ENCODE data around the gene ZMYND8. TPM values are rescaled to one million over a fixed set of nuclear protein-coding genes. Genes with fewer than 3 reads are reported as not detected.

Gene ZMYND8
- total RNA-seq, 1 experiment from 2014 or later, result 11.6 TPM

DNA sequence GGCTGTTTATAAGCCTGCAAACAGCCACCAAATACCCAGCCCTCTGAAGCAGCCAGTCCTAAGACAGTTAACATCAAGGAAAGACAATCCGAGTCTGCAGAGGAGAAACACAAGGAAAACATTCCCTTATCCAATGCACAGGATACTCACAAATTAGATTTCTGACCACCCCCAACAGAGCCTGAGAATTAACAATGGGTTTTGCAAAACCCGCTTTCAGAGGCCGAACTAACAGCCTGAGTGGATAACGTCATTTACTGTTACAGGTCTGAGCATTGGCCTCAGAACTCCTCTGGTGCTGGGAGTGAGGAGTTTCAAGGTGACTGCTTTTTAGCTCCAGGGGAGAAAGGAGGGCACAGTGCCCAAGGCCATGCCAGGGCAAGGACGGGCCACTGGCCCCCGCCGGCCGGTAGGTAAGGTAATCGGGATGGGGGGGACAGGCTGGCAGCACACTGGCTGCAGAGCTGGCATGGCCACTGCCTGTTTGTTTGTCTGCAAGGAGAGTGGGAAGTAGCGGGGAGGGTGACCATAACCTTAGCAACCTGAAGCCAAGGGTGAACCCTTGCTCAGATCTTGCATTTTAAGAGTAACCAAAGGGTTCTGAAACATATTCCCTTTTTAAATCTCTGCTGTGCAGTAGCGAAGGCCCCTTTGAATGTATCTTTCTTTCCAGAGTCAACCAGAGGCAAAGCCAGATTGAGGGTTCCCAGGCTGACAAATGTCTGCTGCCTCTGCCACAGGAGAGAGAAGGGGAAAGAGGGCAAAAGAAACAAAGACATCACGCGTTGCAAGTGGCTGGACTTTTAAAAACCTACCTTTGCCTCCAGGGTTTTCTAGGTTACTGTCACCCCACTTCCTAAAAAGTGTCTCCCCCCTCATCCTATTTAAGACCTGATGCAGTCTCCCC, 3.9 kb downstream of the ZMYND8 start:
- Histone ChIP-seq H3K9ac (ENCODE audit: low read length) (peak overlapping the region; percentile 18), H2AFZ (ENCODE audit: low read length) (peak overlapping the region; percentile 59), H3K27ac (ENCODE audit: low read length) (peak overlapping the region; percentile 18), H3K9me3 (ENCODE audit: low read length) (no peaks in the 10 kb centered on the region), H3F3A (ENCODE audit: low read length, unreplicated experiment) (peaks cover 2% of the 10 kb centered on the region), H3K4me3 (ENCODE audit: low read length) (peak overlapping the region; percentile 53), H3K4me1 (ENCODE audit: insufficient read depth, low read length) (peaks cover 69% of the 10 kb centered on the region), H4K20me1 (ENCODE audit: low read length) (no peaks in the 10 kb centered on the region), H3K27me3 (ENCODE audit: low read length) (no peaks in the 10 kb centered on the region), H3K79me2 (ENCODE audit: low read length) (peaks cover 84% of the 10 kb centered on the region), H3K36me3 (ENCODE audit: low read depth, low read length) (no peaks in the 10 kb centered on the region), H3K4me2 (ENCODE audit: low read length) (peak overlapping the region; percentile 79), H3K9me2 (replicated peaks; ENCODE audit: low read length) (no peaks in the 10 kb centered on the region)
- ATAC-seq (peak; percentile 32), DNase-seq (peak; percentile 48)
- ChIA-PET POLR2A (ENCODE audit: unreplicated experiment) (interaction anchor here (0.6 kb wide), 1 partner anchor 29 kb away, joined by 3 read pairs; no protein-coding TSS in a partner anchor), CTCF (interaction anchor here (0.6 to 2.1 kb wide), 3 partner anchors 31 to 80 kb away, joined by 3 to 7 read pairs (median 5); no protein-coding TSS in a partner anchor)
- no TSS peak for BruUV-seq (replicated peaks)
- TF ChIP-seq EZH2 (IDR thresholded peaks at IDR 0.05; ENCODE audit: low read length, unreplicated experiment), result no peak
- TF ChIP-seq, protein P1, sequence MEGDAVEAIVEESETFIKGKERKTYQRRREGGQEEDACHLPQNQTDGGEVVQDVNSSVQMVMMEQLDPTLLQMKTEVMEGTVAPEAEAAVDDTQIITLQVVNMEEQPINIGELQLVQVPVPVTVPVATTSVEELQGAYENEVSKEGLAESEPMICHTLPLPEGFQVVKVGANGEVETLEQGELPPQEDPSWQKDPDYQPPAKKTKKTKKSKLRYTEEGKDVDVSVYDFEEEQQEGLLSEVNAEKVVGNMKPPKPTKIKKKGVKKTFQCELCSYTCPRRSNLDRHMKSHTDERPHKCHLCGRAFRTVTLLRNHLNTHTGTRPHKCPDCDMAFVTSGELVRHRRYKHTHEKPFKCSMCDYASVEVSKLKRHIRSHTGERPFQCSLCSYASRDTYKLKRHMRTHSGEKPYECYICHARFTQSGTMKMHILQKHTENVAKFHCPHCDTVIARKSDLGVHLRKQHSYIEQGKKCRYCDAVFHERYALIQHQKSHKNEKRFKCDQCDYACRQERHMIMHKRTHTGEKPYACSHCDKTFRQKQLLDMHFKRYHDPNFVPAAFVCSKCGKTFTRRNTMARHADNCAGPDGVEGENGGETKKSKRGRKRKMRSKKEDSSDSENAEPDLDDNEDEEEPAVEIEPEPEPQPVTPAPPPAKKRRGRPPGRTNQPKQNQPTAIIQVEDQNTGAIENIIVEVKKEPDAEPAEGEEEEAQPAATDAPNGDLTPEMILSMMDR (conservative IDR thresholded peaks at IDR 0.05; ENCODE audit: low read depth, low read length), result no peak
- TF ChIP-seq EZH2phosphoT487 (IDR thresholded peaks at IDR 0.05; ENCODE audit: borderline replicate concordance, low read length), result no peak
- intact Hi-C loops (cut with micrococcal nuclease), result no loop called here

DNA sequence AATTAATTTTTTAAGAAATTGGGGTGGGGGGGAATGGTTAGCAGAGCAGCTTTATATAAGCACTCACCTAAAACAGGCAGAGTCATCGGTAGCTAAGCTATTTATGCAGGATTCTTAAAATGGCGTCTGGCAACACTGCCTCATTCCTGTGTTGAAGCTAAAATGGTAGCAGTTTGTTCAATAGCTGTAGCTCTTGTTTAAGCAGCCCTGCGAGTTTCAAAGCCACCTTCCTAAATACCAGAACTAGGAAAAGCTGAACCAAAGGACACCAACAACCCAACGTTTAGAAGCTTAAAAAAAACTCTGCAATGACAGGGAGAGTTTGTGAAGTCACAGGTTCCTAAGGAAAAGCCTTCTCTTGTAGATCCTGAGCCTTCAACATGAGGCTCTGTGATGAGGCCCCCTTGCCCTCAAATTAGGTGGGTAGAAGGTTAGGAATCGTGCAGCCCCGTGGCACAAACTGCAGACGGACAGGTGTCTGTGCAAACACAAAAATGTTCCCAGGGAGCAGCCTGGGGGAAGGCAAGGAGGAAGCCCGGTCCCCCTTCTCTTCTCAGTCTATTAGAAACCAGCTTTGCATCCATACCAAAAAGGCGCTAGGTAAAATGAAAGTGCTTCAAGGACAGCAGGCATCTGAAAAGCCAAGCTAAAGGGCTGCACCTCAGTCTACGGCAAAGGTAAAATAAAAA, 4.7 kb downstream of the ZMYND8 start:
- ATAC-seq (peak; percentile 5), DNase-seq (no peak)
- intact Hi-C loops (cut with micrococcal nuclease), result no loop called here
- Histone ChIP-seq H3K27me3 (ENCODE audit: low read length) (no peaks in the 10 kb centered on the region), H3K79me2 (ENCODE audit: low read length) (peaks cover 84% of the 10 kb centered on the region), H4K20me1 (ENCODE audit: low read length) (no peaks in the 10 kb centered on the region), H3F3A (ENCODE audit: low read length, unreplicated experiment) (no peaks in the 10 kb centered on the region), H3K27ac (ENCODE audit: low read length) (peak overlapping the region; percentile 18), H3K4me3 (ENCODE audit: low read length) (peak overlapping the region; percentile 53), H3K9me2 (replicated peaks; ENCODE audit: low read length) (no peaks in the 10 kb centered on the region), H3K9ac (ENCODE audit: low read length) (peak overlapping the region; percentile 18), H3K4me1 (ENCODE audit: insufficient read depth, low read length) (peaks cover 61% of the 10 kb centered on the region), H3K36me3 (ENCODE audit: low read depth, low read length) (no peaks in the 10 kb centered on the region), H2AFZ (ENCODE audit: low read length) (peak overlapping the region; percentile 59), H3K9me3 (ENCODE audit: low read length) (no peaks in the 10 kb centered on the region), H3K4me2 (ENCODE audit: low read length) (peak overlapping the region; percentile 79)
- TF ChIP-seq, protein P1 (conservative IDR thresholded peaks at IDR 0.05; ENCODE audit: low read depth, low read length), result no peak
- TF ChIP-seq EZH2 (IDR thresholded peaks at IDR 0.05; ENCODE audit: low read length, unreplicated experiment), result no peak
- no peak for TF ChIP-seq EZH2phosphoT487 (IDR thresholded peaks at IDR 0.05; ENCODE audit: borderline replicate concordance, low read length)
- BruUV-seq (replicated peaks), result no TSS peak
- ChIA-PET CTCF (interaction anchor here (0.7 to 2.1 kb wide), 2 partner anchors 32 to 80 kb away, joined by 3 to 7 read pairs; no protein-coding TSS in a partner anchor), POLR2A (ENCODE audit: unreplicated experiment) (interaction anchor here (0.6 kb wide), 1 partner anchor 31 kb away, joined by 3 read pairs; no protein-coding TSS in a partner anchor)
